ENCODE data around the gene C1orf198. TPM values are rescaled to one million over a fixed set of nuclear protein-coding genes. Genes with fewer than 3 reads are reported as not detected.
A peak's percentile ranks its signal among the peaks of the same experiment; 100 is the strongest.

C1orf198 gene
- total RNA-seq, 1 donor: 352 TPM

DNA sequence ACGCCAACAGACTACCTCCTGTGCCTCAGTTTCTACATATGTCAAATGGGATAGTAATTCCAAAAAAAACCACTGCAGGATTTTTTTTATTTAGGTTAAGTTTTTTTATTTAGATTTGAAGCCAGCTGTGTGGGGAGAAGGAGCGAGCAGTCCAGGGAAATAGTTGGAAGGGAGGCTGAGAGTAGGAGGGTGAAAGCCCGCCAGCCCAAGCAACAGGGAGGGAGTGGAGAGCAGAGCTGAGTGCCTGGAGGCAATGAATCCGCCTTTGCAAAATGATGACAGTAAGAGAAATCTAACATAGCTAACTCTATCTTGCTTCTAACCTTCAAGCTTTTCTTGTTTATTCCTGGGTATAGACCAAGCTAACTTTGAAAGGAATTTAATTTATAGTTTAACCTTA, 15.6 kb upstream of the C1orf198 start:
- TF ChIP-seq, protein P1, sequence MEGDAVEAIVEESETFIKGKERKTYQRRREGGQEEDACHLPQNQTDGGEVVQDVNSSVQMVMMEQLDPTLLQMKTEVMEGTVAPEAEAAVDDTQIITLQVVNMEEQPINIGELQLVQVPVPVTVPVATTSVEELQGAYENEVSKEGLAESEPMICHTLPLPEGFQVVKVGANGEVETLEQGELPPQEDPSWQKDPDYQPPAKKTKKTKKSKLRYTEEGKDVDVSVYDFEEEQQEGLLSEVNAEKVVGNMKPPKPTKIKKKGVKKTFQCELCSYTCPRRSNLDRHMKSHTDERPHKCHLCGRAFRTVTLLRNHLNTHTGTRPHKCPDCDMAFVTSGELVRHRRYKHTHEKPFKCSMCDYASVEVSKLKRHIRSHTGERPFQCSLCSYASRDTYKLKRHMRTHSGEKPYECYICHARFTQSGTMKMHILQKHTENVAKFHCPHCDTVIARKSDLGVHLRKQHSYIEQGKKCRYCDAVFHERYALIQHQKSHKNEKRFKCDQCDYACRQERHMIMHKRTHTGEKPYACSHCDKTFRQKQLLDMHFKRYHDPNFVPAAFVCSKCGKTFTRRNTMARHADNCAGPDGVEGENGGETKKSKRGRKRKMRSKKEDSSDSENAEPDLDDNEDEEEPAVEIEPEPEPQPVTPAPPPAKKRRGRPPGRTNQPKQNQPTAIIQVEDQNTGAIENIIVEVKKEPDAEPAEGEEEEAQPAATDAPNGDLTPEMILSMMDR (IDR thresholded peaks at IDR 0.05; ENCODE audit: extremely low read depth, low read depth, low read length): no peak
- H3K79me2 ChIP-seq (ENCODE audit: insufficient read depth, low read length): no peaks in the 10 kb centered on the region
- H3K9me3 ChIP-seq (ENCODE audit: low read depth, low read length): peaks cover 3% of the 10 kb centered on the region
- H4K20me1 ChIP-seq (ENCODE audit: insufficient read depth, low read length): no peaks in the 10 kb centered on the region
- no peak overlapping the region for H2AFZ ChIP-seq (ENCODE audit: low read length)
- peaks cover 7% of the 10 kb centered on the region for H3K4me1 ChIP-seq (ENCODE audit: insufficient read depth, low read length)
- H3K4me3 ChIP-seq (ENCODE audit: insufficient read depth, low read length): no peak overlapping the region
- H3K27ac ChIP-seq (ENCODE audit: low read depth, low read length): no peak overlapping the region
- no peak overlapping the region for H3K4me2 ChIP-seq (ENCODE audit: insufficient read depth, low read length)
- DNase-seq (ENCODE audit: insufficient read length, low spot score, missing footprints): no peak
- H3K36me3 ChIP-seq (ENCODE audit: insufficient read depth, low read length): no peaks in the 10 kb centered on the region
- peaks cover 9% of the 10 kb centered on the region for H3K27me3 ChIP-seq (ENCODE audit: insufficient read depth, low read length)

DNA sequence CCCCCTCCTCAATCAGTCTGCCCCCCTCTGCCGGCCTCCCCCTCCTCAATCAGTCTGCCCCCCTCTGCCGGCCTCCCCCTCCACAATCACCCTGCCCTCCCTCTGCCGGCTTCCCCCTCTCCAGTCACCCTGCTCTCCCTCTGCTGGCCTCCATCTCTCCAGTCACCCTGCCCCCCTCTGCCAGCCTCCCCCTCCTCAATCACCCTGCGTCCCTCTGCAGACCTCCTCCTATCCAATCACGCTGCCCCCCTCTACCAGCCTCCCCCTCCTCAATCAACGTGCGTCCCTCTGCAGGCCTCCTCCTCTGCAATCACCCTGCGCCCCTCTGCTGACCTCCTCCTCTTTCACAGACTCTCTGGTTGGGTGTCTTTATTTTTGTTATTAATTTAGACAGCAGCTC, 11.5 kb upstream of the C1orf198 start:
- Histone ChIP-seq H2AFZ (ENCODE audit: low read length) (no peak overlapping the region), H3K4me2 (ENCODE audit: insufficient read depth, low read length) (no peak overlapping the region), H3K9me3 (ENCODE audit: low read depth, low read length) (peaks cover 1% of the 10 kb centered on the region), H3K4me1 (ENCODE audit: insufficient read depth, low read length) (peaks cover 29% of the 10 kb centered on the region), H3K36me3 (ENCODE audit: insufficient read depth, low read length) (no peaks in the 10 kb centered on the region), H3K27ac (ENCODE audit: low read depth, low read length) (no peak overlapping the region), H4K20me1 (ENCODE audit: insufficient read depth, low read length) (no peaks in the 10 kb centered on the region), H3K4me3 (ENCODE audit: insufficient read depth, low read length) (no peak overlapping the region), H3K27me3 (ENCODE audit: insufficient read depth, low read length) (peaks cover 3% of the 10 kb centered on the region), H3K79me2 (ENCODE audit: insufficient read depth, low read length) (no peaks in the 10 kb centered on the region)
- TF ChIP-seq, protein P1 (IDR thresholded peaks at IDR 0.05; ENCODE audit: extremely low read depth, low read depth, low read length): no peak
- DNase-seq (ENCODE audit: insufficient read length, low spot score, missing footprints): no peak

DNA sequence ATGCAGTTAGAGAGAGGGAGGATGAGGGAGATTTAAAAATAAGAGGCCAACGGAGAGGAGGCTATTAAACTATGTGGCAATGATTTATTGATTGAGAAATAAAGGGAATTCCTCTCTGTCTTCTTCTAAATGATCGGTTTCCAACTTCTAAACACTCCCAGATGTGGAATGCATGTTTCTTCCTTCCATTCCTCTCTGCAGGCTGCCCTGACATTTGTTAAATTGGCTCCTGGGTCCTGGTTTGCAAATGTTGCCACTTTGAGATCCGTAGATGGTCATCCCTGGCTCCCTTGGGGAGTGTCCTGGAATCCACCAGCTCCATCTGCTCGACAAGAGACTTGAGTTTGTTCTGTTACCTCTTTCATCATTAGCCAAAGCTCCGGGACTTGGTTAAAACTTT, 10.3 kb upstream of the C1orf198 start:
- Histone ChIP-seq H3K4me1 (ENCODE audit: insufficient read depth, low read length) (peaks cover 29% of the 10 kb centered on the region), H3K36me3 (ENCODE audit: insufficient read depth, low read length) (no peaks in the 10 kb centered on the region), H3K79me2 (ENCODE audit: insufficient read depth, low read length) (no peaks in the 10 kb centered on the region), H4K20me1 (ENCODE audit: insufficient read depth, low read length) (no peaks in the 10 kb centered on the region), H3K4me2 (ENCODE audit: insufficient read depth, low read length) (peak overlapping the region; percentile 64), H3K4me3 (ENCODE audit: insufficient read depth, low read length) (no peak overlapping the region), H2AFZ (ENCODE audit: low read length) (peak overlapping the region; percentile 49), H3K27me3 (ENCODE audit: insufficient read depth, low read length) (peaks cover 3% of the 10 kb centered on the region), H3K27ac (ENCODE audit: low read depth, low read length) (peak overlapping the region; percentile 19), H3K9me3 (ENCODE audit: low read depth, low read length) (no peaks in the 10 kb centered on the region)
- TF ChIP-seq, protein P1 (IDR thresholded peaks at IDR 0.05; ENCODE audit: extremely low read depth, low read depth, low read length): no peak
- DNase-seq (ENCODE audit: insufficient read length, low spot score, missing footprints): peak; percentile 88

DNA sequence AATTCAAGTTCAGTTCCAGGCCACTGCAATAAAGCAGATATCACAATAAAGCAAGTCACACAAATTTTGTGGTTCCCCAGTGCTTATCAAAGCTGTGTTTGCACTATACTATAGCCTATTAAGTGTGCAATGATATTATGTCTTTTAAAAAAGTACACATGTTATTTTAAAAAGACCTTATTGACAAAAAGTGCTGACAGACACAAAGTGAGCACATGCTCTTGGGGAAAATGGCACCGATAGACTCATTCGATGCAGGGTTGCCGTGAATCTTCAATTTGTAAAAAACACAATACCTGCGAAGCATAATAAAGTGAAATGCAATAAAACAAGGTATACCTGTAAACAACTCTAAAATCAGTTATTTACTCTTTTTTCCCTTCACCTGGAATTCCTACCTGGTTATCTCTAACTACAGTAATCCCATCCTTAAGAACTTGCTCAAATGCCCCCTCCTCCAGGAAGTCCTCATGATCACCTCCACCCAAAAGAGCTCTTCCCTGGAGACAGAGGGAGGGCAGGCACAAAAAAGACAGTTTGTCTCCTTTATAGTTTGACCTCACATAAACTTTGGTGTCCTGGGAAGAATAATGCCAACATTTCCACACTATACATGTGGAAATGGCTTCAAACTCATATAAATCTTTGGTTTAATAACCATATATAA, 9.7 kb upstream of the C1orf198 start:
- no peaks in the 10 kb centered on the region for H3K9me3 ChIP-seq (ENCODE audit: low read depth, low read length)
- no peak overlapping the region for H2AFZ ChIP-seq (ENCODE audit: low read length)
- TF ChIP-seq, protein P1 (IDR thresholded peaks at IDR 0.05; ENCODE audit: extremely low read depth, low read depth, low read length): no peak
- peaks cover 29% of the 10 kb centered on the region for H3K4me1 ChIP-seq (ENCODE audit: insufficient read depth, low read length)
- H3K79me2 ChIP-seq (ENCODE audit: insufficient read depth, low read length): no peaks in the 10 kb centered on the region
- no peak for DNase-seq (ENCODE audit: insufficient read length, low spot score, missing footprints)
- peak overlapping the region; percentile 64 for H3K4me2 ChIP-seq (ENCODE audit: insufficient read depth, low read length)
- H3K4me3 ChIP-seq (ENCODE audit: insufficient read depth, low read length): no peak overlapping the region
- H3K36me3 ChIP-seq (ENCODE audit: insufficient read depth, low read length): no peaks in the 10 kb centered on the region
- peaks cover 3% of the 10 kb centered on the region for H3K27me3 ChIP-seq (ENCODE audit: insufficient read depth, low read length)
- no peaks in the 10 kb centered on the region for H4K20me1 ChIP-seq (ENCODE audit: insufficient read depth, low read length)
- no peak overlapping the region for H3K27ac ChIP-seq (ENCODE audit: low read depth, low read length)

All from osteoblast (primary cell).